ENCODE measurements around the gene RARG.

The RARG gene

DNA sequence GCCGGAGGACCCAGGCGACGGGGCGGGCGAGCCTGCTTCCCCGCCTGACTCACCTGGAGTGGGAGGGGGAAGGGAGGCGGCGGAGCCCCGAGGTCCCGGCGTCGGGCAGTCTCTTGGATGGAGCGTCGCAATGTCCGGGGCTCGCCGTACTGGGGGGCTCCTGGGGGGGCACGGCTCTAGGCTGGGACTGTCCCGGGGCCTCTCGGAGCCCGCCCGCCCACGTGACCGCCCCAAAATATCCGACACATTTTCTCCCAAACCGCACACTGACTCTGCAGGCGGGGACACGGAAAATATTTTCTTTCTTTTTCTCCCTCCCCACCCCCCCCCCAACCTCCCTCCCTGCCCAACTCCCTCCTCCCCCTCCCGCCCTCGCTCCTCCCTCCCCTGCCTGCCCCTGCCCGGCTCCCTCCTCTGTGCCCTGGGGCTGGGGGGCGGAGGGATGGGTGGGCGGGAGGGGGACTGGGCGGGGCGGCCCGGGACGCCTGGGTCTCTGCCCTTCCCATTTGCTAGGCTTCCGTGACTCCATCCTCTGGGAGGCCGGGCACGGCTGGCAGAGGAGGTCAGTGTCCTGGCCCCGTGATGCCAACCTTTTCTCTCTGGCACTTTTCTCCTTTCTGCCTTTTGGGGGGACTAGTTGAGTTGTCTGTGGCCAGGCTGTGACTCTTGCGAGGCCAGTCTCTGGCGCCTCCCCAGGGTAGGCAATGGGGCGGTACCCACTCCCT is at the start of gene RARG:
Gene RARG, minus strand, starts transcription at position 289 of the 725 bp plus-strand sequence. CDS start 4,664 bp downstream, outside the sequence.
- DNase-seq: no peak

DNA sequence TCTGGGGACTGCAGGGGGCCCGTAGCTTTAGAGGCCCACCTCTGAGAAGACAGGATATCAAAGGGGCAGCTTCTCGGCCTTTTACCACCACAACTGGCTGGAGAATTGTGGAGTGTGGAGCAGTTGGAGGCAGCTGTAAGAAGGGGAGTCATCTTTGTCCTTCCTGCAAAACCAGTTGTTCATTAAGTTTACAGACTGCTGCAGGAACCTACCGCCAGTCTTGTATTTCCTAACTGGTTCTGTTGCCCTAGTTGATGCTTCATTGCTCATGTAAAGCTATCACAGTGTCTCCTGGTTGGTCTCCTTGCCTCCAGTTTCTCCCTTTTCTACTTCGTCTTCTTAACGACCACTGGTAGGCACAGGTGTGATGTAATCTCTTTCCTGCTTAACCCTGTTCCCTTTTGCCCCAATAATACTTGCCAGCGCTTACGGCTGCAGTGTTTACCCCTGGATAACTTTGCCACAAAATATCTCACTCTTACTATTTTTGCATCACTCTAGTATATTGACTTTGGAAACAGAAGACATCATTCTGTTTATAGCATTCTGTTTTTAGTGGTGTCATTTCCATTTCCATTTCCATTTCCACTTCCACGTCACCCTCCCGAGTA is 48.0 kb upstream of the RARG start:
- DNase-seq: no peak

DNA sequence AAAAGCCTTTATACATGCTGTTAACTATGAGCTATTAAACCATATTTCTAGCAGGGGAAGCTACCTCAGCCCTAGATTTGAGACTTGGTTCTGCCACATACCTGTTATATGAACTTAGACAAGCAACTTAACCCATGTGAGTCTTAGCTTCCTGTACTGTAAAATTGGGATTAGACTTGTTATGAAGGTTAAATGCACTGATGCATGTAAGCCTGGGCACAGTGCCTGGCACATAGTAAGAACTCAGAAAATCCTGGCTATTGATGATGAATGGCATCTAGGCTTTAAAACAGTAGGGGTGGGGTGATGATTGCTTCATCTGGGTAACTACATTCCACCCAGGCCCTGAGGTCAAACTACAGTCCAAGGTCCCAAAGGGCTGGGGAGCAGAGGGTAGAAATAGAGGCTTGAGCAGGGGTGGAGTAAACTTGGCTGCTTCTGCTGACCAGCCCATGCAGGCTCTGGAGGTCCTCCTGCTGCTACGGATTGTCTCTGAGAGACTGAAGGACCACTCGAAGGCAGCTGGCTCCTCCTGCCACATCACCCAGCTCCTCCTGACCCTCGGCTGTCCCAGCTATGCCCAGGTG is 47.4 kb upstream of the RARG start:
- DNase-seq: no peak

DNA sequence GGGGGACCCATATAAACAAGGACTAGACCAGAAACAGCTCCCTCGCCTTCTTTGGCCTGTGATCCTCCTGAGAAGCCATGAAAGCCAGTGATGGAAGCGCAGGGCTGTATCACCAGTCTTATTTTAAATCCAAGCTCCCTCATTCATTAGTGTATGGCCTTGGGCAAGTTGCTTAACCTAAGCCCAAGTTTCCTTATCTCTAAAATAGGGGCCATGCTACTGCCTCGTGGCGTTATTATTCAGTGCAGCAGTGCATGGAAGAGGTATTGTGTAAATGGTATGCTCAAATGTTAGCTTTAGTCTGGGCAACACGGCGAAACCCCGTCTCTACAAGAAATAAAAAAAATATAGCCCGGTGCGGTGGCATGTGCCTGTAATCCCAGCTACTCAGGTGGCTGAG is 46.0 kb upstream of the RARG start:
- no peak for DNase-seq

DNA sequence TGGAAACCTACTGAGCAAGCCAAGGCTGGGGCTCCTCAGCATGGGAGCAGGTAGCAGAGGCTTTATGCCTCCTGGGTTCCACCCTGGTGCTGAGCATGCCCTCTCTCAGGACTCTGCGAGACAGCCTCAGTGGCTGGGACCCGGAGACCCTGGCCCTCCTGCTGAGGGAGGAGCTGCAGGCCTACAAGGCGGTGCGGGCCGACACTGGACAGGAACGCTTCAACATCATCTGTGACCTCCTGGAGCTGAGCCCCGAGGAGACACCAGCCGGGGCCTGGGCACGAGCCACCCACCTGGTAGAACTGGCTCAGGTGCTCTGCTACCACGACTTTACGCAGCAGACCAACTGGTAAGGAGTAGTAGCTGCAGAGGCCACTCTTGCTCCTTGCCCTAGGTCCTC is 44.5 kb upstream of the RARG start:
- no peak for DNase-seq

DNA sequence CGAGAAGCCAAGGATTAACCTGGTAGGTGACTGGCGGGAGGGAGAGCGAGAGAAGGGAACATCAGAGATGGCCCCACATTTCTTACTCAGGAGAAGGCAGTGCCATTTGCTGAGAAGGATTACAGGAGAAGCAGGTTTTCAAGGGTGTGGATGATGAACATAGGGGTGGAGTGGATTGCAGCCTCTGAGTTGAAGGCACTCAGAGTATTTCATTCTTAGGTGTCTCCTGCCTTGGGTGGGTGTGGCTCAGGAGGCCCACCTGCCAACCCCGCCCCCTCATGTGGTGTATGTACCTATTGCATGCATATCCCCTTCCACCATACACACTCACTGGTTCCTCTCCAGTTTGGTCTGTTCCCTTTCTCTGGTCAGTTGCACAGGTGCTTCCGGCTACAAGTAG is 42.4 kb upstream of the RARG start:
- no peak for DNase-seq

DNA sequence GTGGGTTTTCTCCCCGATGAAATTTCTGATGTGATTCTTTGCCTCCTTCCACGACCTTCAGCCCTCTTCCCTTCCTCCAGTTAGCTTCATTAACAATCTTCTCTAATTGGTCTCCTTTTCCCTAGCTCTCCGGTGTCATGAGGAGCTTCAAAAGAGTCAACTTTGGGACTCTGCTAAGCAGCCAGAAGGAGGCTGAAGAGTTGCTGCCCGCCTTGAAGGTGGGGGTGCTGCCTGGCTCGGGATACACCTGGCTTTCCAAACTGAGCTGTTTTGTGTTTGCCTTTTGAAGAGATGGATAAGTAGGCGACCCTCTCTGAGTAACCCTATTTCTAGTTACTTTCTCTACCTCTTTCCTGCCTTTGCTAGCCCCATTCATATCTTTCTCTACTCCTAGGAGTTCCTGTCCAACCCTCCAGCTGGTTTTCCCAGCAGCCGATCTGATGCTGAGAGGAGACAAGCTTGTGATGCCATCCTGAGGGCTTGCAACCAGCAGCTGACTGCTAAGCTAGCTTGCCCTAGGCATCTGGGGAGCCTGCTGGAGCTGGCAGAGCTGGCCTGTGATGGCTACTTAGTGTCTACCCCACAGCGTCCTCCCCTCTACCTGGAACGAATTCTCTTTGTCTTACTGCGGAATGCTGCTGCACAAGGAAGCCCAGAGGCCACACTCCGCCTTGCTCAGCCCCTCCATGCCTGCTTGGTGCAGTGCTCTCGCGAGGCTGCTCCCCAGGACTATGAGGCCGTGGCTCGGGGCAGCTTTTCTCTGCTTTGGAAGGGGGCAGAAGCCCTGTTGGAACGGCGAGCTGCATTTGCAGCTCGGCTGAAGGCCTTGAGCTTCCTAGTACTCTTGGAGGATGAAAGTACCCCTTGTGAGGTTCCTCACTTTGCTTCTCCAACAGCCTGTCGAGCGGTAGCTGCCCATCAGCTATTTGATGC is 36.9 kb upstream of the RARG start:
- no peak for DNase-seq

DNA sequence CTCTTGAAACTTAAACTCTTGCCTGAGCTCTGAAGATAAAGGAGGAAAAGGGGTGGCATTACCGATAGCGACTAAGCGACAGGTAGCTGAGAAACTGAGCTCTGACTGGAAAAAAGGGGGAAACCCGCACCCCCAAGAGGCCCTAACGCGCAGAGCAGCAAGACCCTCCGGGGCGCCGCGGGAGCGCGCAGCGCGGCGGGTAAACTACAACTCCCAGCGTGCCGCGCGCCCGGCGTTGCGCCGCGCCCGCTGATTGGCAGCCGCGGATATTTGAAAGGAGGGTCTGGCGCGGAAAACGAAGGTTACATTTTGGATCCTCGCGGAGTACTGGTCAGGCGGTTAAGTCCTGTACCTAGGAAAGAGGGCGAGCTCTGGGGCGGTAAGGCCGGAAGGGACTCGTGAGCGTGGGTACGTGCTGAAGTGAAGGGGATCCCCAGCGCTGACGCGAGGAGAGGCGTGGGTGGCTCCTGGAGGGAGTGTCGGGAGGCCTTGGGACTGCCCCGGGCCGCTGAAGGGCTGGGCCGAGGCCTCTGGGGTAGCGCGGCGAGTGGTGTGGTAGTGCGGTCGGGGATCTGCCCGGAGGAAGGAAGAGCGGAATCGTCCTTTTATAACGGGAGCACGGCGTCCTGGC is 36.1 kb upstream of the RARG start, which contains the start of gene ESPL1:
Gene ESPL1, plus strand, starts transcription at position 301 of the 631 bp plus-strand sequence. CDS start 468 bp downstream, outside the sequence.
- DNase-seq: peak; percentile 61 to 68

DNA sequence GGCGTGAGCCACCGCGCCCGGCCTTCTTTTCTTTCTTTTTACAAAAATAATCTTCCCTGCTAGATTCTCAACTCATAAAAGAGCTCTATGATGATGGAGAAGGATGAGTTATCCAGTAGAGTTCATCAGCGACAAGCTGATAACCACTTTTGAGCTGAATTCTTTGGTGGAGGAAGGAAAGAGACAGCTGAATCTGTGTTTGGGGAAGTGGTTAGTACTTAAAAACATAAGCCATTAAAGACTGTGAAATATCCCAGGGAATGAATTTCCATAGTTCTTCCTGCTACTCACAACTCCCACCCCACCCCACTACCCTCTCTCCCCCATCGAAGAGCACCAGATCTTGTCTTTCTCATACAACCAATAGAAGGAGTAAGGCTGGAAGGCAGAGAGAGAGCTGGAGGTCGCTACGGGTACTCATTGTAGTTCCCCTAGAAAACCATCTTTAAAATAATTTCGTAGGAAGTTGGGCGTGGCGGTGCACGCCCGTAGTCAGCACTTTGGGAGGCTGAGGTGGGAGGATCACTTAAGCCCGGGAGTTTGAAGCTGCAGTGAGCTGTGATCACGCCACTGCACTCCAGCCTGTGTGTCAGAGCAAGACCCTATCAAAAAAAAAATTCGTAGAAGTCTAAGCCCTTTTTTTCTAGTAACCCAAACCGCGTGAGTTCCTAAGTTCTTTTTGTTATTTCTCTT is 35.4 kb upstream of the RARG start:
- DNase-seq: peak; percentile 43 to 52

DNA sequence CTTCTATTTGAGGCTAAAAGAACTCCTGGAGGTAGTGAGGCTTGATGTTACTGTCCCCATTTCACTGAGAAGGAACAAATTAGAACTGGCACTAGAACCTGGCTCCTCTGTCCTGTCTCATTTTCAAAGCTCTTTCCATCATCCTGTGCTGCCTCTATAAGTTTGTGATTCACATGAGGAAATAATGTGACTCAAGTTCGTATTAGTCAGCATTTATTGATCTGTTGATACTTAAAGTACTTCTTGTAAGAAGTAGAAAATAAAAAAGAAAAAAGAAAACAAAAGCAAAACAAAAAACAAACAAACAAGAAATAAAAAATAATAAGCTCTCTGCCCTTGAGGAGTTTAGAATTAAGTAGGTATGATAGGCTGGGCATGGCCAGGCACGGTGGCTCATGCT is 33.8 kb upstream of the RARG start:
- DNase-seq: no peak

DNA sequence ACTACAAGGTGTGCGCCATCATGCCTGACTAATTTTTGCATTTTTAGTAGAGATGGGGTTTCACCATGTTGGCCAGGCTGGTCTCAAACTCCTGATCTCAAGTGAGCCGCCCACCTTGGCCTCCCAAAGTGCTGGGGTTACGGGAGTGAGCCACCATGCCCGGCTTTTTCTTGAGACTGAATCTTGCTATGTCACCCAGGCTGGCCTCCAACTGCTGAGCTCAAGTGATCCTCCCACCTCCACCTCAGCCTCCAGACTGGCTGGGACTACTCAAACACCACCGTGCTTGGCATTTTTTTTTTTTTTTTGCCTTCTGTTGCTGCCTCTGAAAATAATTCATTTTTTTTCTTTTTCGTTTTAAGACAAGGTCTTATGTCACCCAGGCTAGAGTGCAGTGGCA is 27.9 kb upstream of the RARG start:
- no peak for DNase-seq

DNA sequence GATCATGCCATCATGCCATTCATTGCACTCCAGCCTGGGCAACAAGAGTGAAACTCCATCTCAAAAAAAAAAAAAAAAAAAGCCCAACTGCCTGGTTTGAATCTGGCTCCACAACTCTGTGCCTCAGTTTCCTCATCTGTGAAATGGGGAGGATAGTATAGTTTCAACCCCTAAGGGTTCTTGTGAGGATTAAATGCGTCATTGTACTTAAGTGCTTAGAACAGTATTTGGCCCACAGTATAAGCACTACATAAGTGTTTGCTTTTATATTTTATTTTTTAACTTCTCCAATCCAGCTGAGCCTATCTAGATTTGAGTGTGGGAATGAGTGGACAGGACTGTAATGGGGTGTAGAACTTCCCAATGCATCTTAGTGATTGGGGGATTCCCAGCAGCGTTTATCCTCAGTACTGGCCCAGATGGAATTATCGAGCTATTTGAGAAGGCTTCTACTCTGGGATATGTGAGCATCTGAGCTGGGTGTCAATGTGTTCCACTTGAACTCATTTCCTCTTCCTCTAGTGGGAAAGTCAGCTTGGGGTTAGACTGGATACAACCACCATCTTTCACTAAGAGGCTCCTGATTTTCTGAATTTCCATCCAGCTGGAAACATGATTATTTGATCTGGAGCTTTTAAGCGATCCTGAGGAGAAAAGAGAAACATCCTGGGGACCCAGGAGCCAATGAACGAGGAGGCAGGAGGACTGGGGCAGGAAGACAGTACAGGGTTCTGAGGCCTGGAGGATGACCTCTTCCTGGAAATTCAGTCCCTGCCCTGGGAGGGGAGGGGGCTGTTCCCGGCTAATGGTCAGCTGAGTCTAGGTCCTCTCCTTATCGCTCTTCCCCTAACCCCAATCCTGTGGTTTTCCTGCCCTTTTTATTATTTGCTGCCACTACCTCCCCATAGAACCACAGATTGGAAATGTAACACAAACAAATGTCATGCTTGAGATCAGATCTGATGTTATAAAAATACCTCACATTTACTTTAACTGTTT is 26.8 kb upstream of the RARG start:
- no peak for DNase-seq

DNA sequence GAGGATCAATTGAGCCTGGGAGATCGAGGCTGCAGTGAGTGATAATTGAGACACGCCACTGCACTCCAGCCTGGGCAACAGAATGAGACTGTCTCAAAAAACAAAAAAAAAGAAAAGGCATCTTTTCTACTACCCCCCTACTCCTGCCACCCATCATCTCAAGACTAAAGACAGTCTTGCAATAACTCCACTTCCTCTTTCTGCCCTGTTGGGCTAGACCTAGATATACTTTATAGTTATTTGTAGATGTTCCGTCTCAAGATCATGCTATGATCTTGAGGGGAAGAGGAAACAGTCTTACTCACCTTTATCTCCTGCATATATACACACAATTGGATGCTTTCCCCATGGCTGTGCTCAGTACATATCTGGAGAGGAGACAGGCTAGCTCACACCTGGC is 24.0 kb upstream of the RARG start:
- DNase-seq: peak; percentile 88 to 93

DNA sequence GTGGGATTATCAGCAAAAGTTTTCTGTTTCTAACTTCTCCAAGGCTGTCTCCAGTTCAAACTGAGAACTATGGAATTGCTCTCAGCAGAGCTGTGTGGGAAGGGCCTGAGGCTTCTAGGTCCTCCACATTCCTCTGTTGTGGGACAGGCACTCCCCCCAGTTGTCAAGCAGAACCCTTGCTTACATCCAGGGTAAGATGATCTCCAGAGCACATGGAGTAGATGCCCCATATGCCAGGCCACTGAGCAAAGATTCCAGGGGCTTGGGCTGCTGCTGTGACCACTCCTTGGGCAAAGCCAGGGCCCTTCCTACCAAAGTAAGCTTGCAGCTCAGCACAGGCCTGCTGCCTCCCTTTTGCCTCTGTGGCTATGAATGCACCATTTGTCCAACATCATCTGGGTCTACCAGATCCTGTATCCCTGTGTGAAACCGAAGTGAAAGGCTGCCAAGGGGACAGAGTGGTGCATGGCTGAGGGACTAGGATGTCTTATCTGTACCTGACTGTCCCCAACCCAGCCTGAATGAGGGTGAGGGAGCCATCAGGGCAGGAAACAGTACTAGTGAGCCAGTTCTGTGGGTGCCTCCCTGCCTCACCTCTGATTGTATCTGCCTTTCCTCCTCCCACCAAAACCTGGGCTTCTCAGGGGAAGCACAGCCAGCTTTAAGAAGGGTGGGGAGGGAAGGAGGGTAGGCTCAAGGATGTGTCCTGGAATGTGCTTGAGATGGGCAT is 23.0 kb upstream of the RARG start:
- no peak for DNase-seq

DNA sequence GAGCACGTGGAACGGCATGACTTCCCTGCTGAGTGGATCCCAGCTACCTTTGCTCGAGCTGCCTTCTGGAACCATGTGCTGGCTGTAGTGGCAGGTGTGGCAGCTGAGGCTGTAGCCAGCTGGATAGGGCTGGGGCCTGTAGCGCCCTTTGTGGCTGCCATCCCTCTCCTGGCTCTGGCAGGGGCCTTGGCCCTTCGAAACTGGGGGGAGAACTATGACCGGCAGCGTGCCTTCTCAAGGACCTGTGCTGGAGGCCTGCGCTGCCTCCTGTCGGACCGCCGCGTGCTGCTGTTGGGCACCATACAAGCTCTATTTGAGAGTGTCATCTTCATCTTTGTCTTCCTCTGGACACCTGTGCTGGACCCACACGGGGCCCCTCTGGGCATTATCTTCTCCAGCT is 21.3 kb upstream of the RARG start:
- no peak for DNase-seq

DNA sequence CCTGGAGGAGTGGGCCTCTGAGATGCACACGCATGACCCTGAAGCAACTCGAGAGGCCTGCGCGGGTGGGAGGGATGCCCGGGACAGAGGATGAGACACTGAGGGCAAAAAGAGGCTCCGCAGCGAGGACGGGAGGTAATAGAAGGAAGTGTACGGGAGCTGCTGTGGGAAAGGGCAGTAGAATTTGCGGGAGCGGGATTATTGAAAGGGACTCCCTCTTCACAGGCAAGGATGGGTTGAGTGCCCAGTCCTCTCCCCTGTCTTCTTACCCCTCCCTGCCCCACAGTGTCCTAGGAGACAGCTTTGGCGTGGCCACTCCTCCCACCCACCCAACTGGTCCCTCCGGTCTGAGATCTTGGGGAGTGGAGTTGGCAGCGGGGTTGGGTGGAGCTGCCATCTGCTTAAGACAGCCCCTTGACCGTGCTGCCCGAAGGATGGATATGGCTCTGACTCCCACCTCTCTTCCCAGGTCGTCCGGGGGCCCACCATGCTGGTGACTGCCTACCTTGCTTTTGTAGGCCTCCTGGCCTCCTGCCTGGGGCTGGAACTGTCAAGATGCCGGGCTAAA is 20.4 kb upstream of the RARG start:
- DNase-seq: peak in 1 of 2 experiments; percentile 21

DNA sequence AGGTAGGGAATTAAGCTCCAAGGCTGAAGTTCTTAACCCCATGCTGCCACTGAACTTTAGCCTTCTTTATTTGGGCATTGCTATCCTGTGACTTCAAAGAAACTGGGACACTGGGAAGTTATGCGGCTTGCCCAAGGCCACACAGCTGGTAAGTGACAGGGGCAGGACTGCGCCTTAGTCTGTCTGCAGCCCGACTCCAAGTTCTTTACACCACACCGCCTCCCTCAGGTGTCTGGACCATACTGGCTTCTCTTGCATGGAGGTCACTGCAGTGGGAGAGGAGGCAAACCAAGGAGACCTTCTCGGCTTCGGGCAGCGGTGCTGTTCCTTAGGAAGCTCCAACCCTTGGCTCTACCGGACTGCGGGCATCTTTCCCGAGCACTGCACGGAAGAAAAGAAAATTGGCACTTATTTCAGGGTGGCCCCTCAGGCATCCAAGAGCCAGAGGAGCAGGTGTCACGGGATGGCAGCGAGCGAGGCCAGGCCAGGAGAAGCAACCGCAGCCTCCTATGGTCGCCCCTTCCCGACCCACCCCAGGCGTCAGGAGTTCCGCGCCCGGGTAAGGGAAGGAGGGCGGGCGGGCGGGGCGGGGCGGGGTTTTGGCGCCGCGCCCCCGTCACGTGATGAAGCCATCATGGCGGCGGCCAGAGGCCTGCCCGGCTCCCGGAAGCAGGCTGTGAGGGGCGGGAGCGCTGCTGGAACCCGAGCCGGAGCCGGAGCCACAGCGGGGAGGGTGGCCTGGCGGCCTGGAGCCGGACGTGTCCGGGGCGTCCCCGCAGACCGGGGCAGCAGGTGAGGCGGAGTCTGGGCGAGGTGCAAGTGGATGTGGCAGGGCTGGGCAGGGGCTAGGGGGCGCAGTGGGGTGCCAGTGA is 19.7 kb upstream of the RARG start:
- peak; percentile 49 to 52 for DNase-seq

DNA sequence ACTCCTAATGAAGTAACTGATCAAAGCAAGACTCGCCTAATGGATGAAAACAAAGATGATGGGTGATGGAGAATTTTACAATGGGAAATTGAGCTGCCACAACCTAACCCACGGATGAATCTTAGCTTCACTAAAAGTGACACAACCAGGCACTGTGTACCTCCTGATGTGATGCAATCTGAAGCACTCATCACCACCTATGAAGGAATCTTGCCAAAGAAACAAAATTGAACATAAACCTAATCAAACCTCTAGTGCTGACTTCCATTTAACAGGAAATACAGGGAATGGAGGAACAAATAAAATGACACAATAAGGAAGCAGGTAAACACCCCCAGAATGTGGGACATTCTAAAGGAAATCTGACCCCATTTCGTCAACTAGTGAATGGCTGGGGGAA is 13.3 kb upstream of the RARG start:
- no peak for DNase-seq

DNA sequence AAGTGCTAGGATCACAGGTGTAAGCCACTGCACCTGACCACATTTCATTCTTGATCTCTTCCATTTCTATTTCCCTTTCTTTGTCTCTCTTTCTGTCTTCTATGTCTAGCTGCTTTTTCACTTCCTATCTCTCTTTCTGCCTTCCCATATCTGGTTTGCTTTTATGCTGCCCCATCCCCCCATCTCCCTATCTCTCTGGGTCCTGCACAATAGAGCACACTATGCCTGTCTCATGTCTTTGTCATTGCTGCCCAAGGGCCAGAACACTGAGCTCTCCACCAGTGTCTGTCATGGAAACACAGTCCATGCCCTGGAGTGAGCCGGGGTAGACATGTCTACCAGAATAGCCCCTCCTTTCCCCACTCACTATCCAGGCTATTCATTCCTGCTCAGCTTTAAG is 12.3 kb upstream of the RARG start:
- no peak for DNase-seq
